Activated T-cell treated with anti-CD3 and anti-CD28 coated beads, Interleukin-2, amount 50 U/mL, for 72 hours (primary cell): ENCODE data around the gene MAPK8IP3. TPM values are rescaled to one million over a fixed set of nuclear protein-coding genes. Genes with fewer than 3 reads are reported as not detected.

Experiments
- ATAC-seq, 2 donors: fragments of 150-1000 bp; cut with Tn5 transposase; replicated peaks in 1 of 2; 2 replicates each; pipeline ENCODE4 v1.10.0; 2021; ENCODE audit warnings: moderate library complexity in 2 of 2, mild to moderate bottlenecking in 1 of 2
- DNase-seq, 2 donors: peaks; one replicate each; pipeline ENCODE4 v3.0.0; 2021 to 2022; ENCODE audit warnings: mixed read lengths in 1 of 2
- H3K27ac Mint-ChIP-seq: one replicate; pipeline ENCODE4 v1.8.0; 2022; ENCODE audit warnings: mild to moderate bottlenecking, moderate library complexity, mixed read lengths
- H3K27me3 Mint-ChIP-seq: one replicate; pipeline ENCODE4 v1.8.0; 2022; ENCODE audit warnings: low read depth, mixed read lengths
- H3K36me3 Mint-ChIP-seq, 2 donors: one replicate each; pipeline ENCODE4 v1.8.0; 2022; ENCODE audit warnings: mixed read lengths in 2 of 2, mild to moderate bottlenecking in 1 of 2; ENCODE audit not compliant: insufficient read depth in 2 of 2
- H3K4me1 Mint-ChIP-seq: one replicate; pipeline ENCODE4 v1.8.0; 2022; ENCODE audit warnings: low read depth, mixed read lengths
- H3K4me3 Mint-ChIP-seq, 2 donors: one replicate each; pipeline ENCODE4 v1.8.0; 2022; ENCODE audit warnings: mild to moderate bottlenecking in 2 of 2, mixed read lengths in 2 of 2, moderate library complexity in 2 of 2
- H3K9me3 Mint-ChIP-seq, 2 donors: one replicate each; pipeline ENCODE4 v1.8.0; 2022; ENCODE audit warnings: mixed read lengths in 2 of 2
- total RNA-seq, 2 donors: library from RNA; stranded (reverse); gene quantifications; one replicate each; pipeline ENCODE4 v1.2.3, GENCODE V29; 2022

Gene MAPK8IP3
- total RNA-seq, 2 donors from 2014 or later, result 92.7 to 118 TPM

GRCh38 chr16:1772908-1773702 lies 67.1 kb downstream of the MAPK8IP3 start, which contains the start of gene MRPS34:
Gene MRPS34 (minus strand): TSS chr16:1773134. CDS start chr16:1773119, 15 bp downstream.
- no peaks in the 10 kb centered on the region for H3K27me3 Mint-ChIP-seq
- peak within 1 kb of the TSS; percentile 95 to 100 for H3K4me3 Mint-ChIP-seq
- H3K9me3 Mint-ChIP-seq, result no peaks in the 10 kb centered on the region
- peak; percentile 64 to 70 for ATAC-seq
- DNase-seq, result peak; percentile 87 to 89
- peak within 1 kb of the TSS; percentile 95 for H3K27ac Mint-ChIP-seq
- H3K36me3 Mint-ChIP-seq, result peaks cover 4 to 6% of the 10 kb centered on the region in 2 donors
- H3K4me1 Mint-ChIP-seq, result peaks cover 14% of the 10 kb centered on the region

- DNase-seq (peak in 1 of 2 donors; percentile 41), ATAC-seq (no peak)
- Mint-ChIP-seq H3K4me1 (peaks cover 14% of the 10 kb centered on the region), H3K4me3 (peak overlapping the region; percentile 95 to 100), H3K27me3 (no peaks in the 10 kb centered on the region), H3K27ac (peak overlapping the region; percentile 75), H3K9me3 (no peaks in the 10 kb centered on the region), H3K36me3 (peaks cover 4 to 6% of the 10 kb centered on the region in 2 donors)
Measured at GRCh38 chr16:1773703-1774447, 67.9 kb downstream of the MAPK8IP3 start.

GRCh38 chr16:1774448-1774780 lies 68.4 kb downstream of the MAPK8IP3 start:
- Mint-ChIP-seq H3K27ac (no peak overlapping the region), H3K4me1 (peaks cover 14% of the 10 kb centered on the region)
- ATAC-seq, result no peak

GRCh38 chr16:1775006-1775845 lies 69.2 kb downstream of the MAPK8IP3 start:
- Mint-ChIP-seq H3K4me3 (peak overlapping the region; percentile 49 to 51), H3K36me3 (peaks cover 4 to 6% of the 10 kb centered on the region in 2 donors), H3K4me1 (peaks cover 12% of the 10 kb centered on the region), H3K9me3 (no peaks in the 10 kb centered on the region), H3K27me3 (no peaks in the 10 kb centered on the region), H3K27ac (no peak overlapping the region)
- ATAC-seq (no peak), DNase-seq (no peak)

More at GRCh38 chr16:1774448-1774780, 68.4 kb downstream of the MAPK8IP3 start:
- no peak for DNase-seq
- no peaks in the 10 kb centered on the region for H3K9me3 Mint-ChIP-seq
- no peaks in the 10 kb centered on the region for H3K27me3 Mint-ChIP-seq
- H3K4me3 Mint-ChIP-seq, result peak overlapping the region; percentile 95 to 100
- peaks cover 4 to 6% of the 10 kb centered on the region in 2 donors for H3K36me3 Mint-ChIP-seq

- H3K9me3 Mint-ChIP-seq, result no peaks in the 10 kb centered on the region
- DNase-seq (no peak), ATAC-seq (no peak)
- peaks cover 4 to 6% of the 10 kb centered on the region in 2 donors for H3K36me3 Mint-ChIP-seq
- H3K4me1 Mint-ChIP-seq, result peaks cover 18% of the 10 kb centered on the region
- H3K27ac Mint-ChIP-seq, result no peak overlapping the region
- H3K4me3 Mint-ChIP-seq, result no peak overlapping the region
- no peaks in the 10 kb centered on the region for H3K27me3 Mint-ChIP-seq
Measured at GRCh38 chr16:1775846-1776671, 70.1 kb downstream of the MAPK8IP3 start.

GRCh38 chr16:1776672-1776955 lies 70.6 kb downstream of the MAPK8IP3 start:
- Mint-ChIP-seq H3K27me3 (no peaks in the 10 kb centered on the region), H3K4me1 (peaks cover 24% of the 10 kb centered on the region), H3K27ac (no peak overlapping the region), H3K36me3 (peaks cover 4 to 6% of the 10 kb centered on the region in 2 donors), H3K9me3 (no peaks in the 10 kb centered on the region), H3K4me3 (no peak overlapping the region)
- ATAC-seq (no peak), DNase-seq (no peak)

- ATAC-seq (no peak), DNase-seq (no peak)
- Mint-ChIP-seq H3K4me3 (no peak overlapping the region), H3K9me3 (no peaks in the 10 kb centered on the region), H3K27ac (no peak overlapping the region), H3K36me3 (peaks cover 4 to 5% of the 10 kb centered on the region in 2 donors), H3K27me3 (no peaks in the 10 kb centered on the region), H3K4me1 (peaks cover 25% of the 10 kb centered on the region)
Measured at GRCh38 chr16:1776991-1777374, 71.0 kb downstream of the MAPK8IP3 start.

- Mint-ChIP-seq H3K4me1 (peaks cover 20% of the 10 kb centered on the region), H3K4me3 (no peak overlapping the region), H3K27me3 (no peaks in the 10 kb centered on the region), H3K9me3 (no peaks in the 10 kb centered on the region), H3K36me3 (peaks cover 0 to 2% of the 10 kb centered on the region in 2 donors), H3K27ac (no peak overlapping the region)
- ATAC-seq, result no peak
- no peak for DNase-seq
Measured at GRCh38 chr16:1777375-1778199, 71.6 kb downstream of the MAPK8IP3 start.

- H3K9me3 Mint-ChIP-seq, result no peaks in the 10 kb centered on the region
- H3K36me3 Mint-ChIP-seq, result peaks cover 0 to 2% of the 10 kb centered on the region in 2 donors
- H3K4me1 Mint-ChIP-seq, result peaks cover 20% of the 10 kb centered on the region
- DNase-seq (no peak), ATAC-seq (no peak)
- H3K27me3 Mint-ChIP-seq, result no peaks in the 10 kb centered on the region
- no peak overlapping the region for H3K27ac Mint-ChIP-seq
- H3K4me3 Mint-ChIP-seq, result no peak overlapping the region
Measured at GRCh38 chr16:1778200-1779179, 72.5 kb downstream of the MAPK8IP3 start.

GRCh38 chr16:1779234-1779701 lies 73.3 kb downstream of the MAPK8IP3 start:
- no peaks in the 10 kb centered on the region for H3K27me3 Mint-ChIP-seq
- H3K27ac Mint-ChIP-seq, result no peak overlapping the region
- no peaks in the 10 kb centered on the region for H3K9me3 Mint-ChIP-seq
- ATAC-seq (no peak), DNase-seq (no peak)
- H3K4me1 Mint-ChIP-seq, result peaks cover 20% of the 10 kb centered on the region
- H3K4me3 Mint-ChIP-seq, result no peak overlapping the region
- peaks cover 0 to 2% of the 10 kb centered on the region in 2 donors for H3K36me3 Mint-ChIP-seq
